HS-27A (cell line): ENCODE results near the gene ACOT7.
"Not testable (repeated sequence)": the region's sequence is repeated elsewhere in the genome, so short reads cannot be mapped to it uniquely, and the experiment has no call there.

Source experiments
- DNase-seq: peaks from one replicate; pipeline ENCODE4 v3.0.0-alpha.2; 2012; ENCODE audit warnings: low read depth, missing footprints

Gene ACOT7

GRCh38 chr1:6396998-6397397, 3.4 kb upstream of the ACOT7 start:
- no peak for DNase-seq

GRCh38 chr1:6395781-6396244, 2.2 kb upstream of the ACOT7 start:
- DNase-seq: not testable (repeated sequence)

GRCh38 chr1:6395130-6395529, 1.6 kb upstream of the ACOT7 start:
- DNase-seq: not testable (repeated sequence)

DNA sequence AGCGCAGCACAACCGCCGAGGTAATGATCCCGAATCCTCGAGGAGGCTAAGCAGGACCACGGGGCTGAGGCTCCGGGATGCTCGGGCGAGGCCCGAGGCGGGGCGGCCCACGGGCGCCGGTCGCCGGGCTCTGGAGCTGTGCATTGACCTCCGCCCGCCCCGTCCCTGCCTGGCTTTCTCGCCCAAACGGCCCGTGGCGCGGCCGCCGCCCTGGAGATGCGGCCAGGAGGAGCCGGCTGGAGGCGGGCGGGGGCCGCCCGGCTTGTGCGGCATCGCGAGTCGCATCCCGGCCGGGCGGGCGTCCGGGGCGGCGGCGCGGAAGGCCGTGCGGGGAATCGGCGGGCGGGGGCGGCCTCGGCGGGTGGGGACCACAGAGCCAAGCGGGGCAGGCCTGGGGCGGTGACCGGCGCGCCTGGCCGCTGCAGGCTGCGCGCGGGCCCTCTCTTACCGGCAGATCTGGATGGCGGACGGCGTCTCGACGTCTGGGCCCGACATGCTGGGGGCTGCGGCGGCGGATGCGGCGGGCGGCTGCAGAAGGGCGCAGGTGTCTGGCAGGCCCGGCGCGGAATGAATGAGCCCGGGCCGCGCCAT, 663 bp downstream of the ACOT7 start:
- no peak for DNase-seq

DNA sequence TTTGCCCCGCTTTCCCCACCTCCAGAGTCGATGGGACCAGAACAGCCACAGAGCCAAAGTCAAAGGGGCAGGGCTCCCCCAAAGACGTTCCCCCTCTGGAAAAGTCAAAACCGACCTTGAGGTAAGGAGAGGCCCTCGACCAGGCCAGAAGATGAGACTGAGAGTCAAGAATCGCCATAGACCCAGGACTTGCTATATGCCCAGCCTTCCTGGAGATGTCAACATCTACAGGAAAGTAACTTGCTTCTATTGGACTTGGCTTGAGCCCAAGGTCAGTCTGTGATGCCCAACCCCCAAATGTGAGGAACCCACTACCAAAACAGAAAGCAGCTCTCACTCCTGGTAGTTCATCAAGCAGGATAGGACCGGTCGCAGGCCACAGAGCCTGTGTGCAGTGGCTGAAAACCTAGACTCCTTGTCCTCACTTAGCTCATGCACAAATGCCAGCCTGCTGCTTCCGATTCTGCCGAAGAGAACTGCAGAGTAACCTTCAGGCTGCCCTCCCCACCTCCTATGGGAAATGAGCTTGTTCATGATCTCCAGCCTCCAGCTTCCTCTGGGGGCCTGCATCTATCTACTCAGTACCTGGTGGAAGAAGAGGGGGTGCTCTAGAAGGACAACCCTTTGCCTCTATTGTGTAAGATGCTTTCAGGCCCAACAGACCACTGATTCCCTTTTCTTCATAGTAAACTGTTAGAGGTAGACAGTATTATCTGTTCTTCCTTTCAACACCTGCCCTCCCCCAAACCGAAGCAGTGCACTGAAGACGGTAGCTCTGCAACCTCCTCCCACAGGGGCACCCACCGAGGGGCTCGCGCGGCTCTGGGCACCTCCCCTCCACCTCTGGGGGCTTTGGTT, 1.4 kb downstream of the ACOT7 start:
- no peak for DNase-seq

- no peak for DNase-seq
Measured at GRCh38 chr1:6389971-6390370, 3.6 kb downstream of the ACOT7 start.

DNA sequence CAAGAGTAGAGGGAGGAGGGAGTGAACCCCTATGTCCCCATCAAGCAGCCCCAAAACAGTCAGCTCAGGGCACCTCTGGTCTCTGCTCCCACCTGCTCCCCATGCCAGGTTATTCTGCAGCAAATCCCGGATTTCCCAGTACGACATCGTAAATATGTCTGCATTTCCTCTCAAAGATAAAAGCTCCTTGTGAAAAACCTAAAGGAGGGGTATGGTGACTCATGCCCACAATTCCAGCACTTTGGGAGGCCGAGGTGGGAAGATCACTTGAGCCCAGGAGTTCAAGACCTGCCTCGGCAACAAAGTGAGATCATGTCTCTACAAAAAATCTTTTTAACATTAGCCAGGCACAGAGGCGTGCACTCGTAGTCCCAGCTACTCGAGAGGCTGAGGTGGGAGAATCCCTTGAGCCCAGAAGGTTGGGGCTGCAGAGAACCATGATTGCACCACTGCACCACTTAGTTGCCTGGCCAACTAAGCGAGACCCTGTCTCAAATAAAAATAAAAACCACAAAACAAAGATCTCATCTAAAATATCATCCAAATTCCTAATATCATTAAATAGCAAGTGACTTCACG, 7.1 kb downstream of the ACOT7 start:
- no peak for DNase-seq

GRCh38 chr1:6385488-6386191, 7.9 kb downstream of the ACOT7 start:
- no peak for DNase-seq

GRCh38 chr1:6384962-6385361, 8.6 kb downstream of the ACOT7 start:
- DNase-seq: no peak

DNA sequence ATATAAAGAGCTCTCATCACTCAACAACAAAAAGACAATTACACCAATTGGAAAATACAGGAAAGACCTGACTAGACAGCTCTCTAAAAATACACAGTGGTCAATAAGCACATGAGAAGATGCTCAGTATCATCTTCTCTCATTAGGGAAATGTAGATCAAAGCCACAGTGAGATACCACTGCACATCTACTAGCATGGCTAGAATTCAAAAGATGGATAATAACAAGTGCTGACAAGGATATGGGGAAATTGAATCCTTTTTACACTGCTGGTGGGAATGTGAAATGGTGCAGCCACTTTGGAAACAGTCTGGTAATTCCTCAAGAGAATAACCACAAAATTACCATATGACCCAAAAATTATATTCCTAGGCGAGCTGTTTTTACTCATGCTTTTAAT, 9.4 kb downstream of the ACOT7 start:
- DNase-seq: no peak

- no peak for DNase-seq
Measured at GRCh38 chr1:6380037-6380436, 13.5 kb downstream of the ACOT7 start.

GRCh38 chr1:6378096-6378746, 15.3 kb downstream of the ACOT7 start:
- DNase-seq: no peak

DNA sequence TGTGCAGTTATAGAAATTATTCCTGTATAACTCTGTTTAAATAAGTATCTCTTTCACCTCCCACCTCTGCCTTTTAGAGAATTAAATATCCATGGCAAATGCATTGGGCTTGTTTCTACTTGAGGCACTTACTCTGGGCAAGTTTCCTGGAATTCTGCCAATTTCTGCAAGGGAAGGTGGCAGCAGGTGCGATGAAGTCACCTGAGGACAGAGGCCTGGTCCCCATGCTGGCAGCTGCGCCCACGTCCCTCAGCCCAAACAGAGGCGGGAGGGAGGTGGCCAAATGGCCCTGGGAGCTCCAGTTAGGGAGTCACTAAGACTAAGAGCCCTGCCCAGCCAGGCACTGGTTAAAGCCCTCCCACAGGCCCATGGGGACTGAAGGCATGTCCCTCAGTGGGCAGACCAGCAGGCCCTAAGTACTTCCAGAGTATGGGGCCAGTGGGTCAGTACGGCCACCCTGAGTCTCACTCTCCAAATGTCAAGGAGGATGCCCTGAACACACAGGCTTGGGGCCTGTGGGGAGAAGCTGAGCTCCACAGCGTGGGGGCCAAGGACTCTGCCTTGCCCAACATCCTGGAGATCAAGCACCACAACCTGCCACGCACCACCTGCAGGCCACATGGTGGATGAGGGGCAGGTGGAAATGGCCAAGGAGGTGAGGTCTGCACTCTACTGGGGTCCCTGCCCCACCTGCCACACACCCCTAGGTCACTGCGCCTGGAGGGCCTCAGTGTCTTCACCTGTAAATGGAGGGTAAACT, 19.4 kb downstream of the ACOT7 start:
- DNase-seq: no peak

DNA sequence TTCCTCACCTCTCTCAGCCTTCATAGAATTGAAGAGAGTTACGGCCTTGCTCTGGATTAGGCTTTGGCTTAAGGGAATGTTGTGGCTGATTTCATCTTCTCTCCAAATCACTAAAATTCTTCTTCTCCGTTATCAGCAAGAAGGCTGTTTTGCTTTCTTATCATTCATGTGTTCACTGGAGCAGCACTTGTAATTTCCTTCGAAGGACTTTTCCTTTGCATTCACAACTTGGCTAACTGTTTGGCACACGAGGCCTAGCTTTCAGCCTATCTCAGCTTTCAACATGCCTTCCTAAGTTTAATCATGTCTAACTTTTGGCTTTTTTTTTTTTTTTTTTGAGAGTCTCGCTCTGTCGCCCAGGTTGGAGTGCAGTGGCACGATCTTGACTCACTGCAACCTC, 21.3 kb downstream of the ACOT7 start:
- not testable (repeated sequence) for DNase-seq

- DNase-seq: no peak
Measured at GRCh38 chr1:6370006-6370405, 23.6 kb downstream of the ACOT7 start.

DNA sequence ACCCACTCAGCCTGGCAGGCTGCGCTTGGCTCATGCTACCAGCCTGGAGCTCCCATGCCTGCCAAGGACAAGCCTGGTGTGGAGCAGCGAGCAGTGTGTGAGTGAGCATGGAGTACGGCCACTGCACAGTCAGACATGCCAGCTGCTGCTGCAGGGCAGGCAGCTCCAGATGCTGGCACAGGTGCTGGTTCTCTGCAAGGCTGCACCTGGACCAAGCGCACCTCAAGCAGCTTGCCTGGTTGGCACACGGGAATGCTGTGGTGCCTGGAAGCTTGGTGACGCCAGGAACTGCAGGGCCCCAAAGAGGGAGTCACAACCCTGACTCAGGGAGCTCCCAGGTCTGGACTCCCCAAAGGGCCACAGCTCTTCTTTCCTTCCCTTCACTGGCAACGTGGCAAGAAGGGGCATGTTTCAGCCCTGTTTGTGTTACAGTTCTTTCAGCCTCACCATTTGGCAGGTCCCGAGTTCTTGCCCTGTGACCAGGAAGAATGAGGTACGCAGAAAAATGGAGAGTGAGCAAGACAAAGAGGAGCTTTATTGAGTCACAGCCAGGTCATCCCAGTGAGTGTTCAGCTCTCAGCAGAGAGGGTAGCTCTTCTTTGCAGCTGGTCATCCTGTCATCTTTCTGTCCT, 26.1 kb downstream of the ACOT7 start:
- no peak for DNase-seq

- DNase-seq: no peak
Measured at GRCh38 chr1:6365047-6365446, 28.5 kb downstream of the ACOT7 start.

DNA sequence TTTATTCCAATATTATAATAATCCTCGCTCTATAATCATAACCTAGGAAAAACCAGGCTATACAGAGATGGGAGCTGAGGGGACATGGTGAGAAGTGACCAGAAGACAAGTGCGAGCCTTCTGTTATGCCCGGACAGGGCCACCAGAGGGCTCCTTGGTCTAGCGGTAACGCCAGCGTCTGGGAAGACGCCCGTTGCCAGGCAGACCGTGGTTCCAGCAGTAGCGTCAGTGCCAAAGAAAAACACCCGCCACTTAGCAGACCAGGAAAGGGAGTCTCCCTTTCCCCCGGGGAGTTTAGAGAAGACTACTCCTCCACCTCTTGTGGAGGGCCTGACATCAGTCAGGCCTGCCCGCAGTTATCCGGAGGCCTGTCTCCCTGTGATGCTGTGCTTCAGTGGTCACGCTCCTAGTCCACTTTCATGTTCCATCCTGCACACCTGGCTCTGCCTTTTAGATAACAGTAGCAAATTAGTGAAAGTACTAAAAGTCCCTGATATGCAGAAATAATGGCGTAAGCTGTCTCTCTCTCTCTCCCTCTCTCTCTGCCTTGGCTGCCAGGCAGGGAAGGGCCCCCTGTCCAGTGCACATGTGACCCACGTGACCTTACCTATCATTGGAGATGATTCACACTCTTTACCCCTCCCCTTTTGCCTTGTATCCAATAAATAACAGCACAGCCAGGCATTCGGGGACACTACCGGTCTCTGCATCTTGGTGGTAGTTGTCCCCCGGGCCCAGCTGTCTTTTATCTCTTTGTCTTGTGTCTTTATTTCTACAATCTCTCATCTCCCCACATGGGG, 30.3 kb downstream of the ACOT7 start:
- DNase-seq: not testable (repeated sequence)

DNA sequence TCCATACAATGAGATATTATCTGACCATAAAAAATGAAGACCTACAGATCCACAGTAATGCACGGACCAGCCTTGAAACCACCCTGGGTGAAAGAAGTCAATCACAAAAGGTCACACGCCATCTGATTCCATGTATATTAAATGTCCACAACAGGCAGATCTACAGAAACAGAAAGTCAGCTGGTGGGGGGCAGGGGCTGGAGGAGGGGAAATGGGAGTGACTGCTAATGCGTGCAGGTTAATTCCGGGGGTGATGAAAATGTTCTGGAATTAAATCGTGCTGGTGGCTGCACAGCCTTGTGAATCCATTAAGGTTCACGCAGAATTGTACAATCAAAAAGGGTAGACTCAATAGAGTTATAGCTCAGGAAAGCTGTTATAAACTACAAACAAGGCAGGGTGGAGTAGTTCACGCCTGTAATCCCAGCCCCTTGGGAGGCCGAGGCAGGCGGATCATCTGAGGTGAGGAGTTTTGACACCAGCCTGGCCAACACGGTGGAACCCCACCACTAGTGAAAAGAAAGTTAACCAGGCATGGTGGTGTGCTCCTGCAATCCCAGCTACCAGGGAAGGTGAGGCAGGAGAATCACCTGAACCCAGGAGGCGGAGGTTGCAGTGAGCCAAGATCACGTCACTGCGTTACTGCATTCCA, 32.3 kb downstream of the ACOT7 start:
- no peak for DNase-seq
